A549 (cell line): ENCODE results near the gene UBE2C. TPM values are rescaled to one million over a fixed set of nuclear protein-coding genes. Genes with fewer than 3 reads are reported as not detected.
A peak's percentile ranks its signal among the peaks of the same experiment; 100 is the strongest.

Source experiments
- ATAC-seq, 2 experiments: fragments of 200-7000 bp in 1 of 2; fragments of >200 bp in 1 of 2; cut with Nextera tagmentation in 1 of 2; cut with Tn5 transposase in 1 of 2; 3 replicates each; pipeline versions ENCODE4 v1.8.0 to v1.9.1; 2018 to 2020; ENCODE audit warnings: mild to moderate bottlenecking in 1 of 2, moderate library complexity in 1 of 2
- CTCF ChIA-PET: fragments of 300-600 bp; sonication (Branson Sonifier 250); formaldehyde crosslinking; extraction: SDS; loops from one replicate; lab custom pipeline; 2021; ENCODE audit warnings: antibody characterized with exemption, inconsistent platforms; lab: Yijun Ruan, JAX
- POLR2A ChIA-PET: fragments of 350-600 bp; formaldehyde crosslinking; extraction: SDS; loops from one replicate; lab custom pipeline; 2021; ENCODE audit warnings: antibody characterized with exemption, inconsistent platforms; lab: Yijun Ruan, JAX
- DNase-seq, 2 experiments: peaks; one replicate each; pipeline versions ENCODE4 v3.0.0 to v3.0.0-alpha.2; 2011 to 2016; ENCODE audit warnings: low read depth in 1 of 2, low spot score in 1 of 2
- FAIRE-seq: peaks from 2 replicates; lab custom pipeline; 2011; peaks lifted over from hg19 to GRCh38; lab: Jason Lieb, UNC
- H3K27ac ChIP-seq, 2 experiments: fragments of >200 bp; sonication (Bioruptor Twin); formaldehyde crosslinking; 3 replicates each; pipeline ENCODE4 v1.5.1; 2016 to 2017
- H3K4me1 ChIP-seq: fragments of >200 bp; sonication (Bioruptor Twin); formaldehyde crosslinking; 3 replicates; pipeline ENCODE4 v1.6.1; 2016
- H3K4me2 ChIP-seq: fragments of >200 bp; sonication (Bioruptor Twin); formaldehyde crosslinking; 3 replicates; pipeline ENCODE4 v1.6.1; 2016
- H3K4me3 ChIP-seq: fragments of >200 bp; sonication (Bioruptor Twin); formaldehyde crosslinking; 3 replicates; pipeline ENCODE4 v1.5.1; 2016
- H3K9me3 ChIP-seq: fragments of >200 bp; sonication (Bioruptor Twin); formaldehyde crosslinking; 3 replicates; pipeline ENCODE4 v1.6.1; 2016
- BHLHE40 ChIP-seq: IDR thresholded peaks from 2 replicates; pipeline ENCODE4 v1.6.1; 2012; ENCODE audit warnings: low read depth, low read length, inconsistent platforms
- CBX8 ChIP-seq: fragments of 200-600 bp; sonication (generic); IDR thresholded peaks from 2 replicates; pipeline ENCODE4 v1.6.1; 2016
- ESRRA ChIP-seq: fragments of 150-350 bp; IDR thresholded peaks from 2 replicates; pipeline ENCODE4 v1.6.1; 2014; ENCODE audit warnings: mild to moderate bottlenecking, low read length, borderline replicate concordance
- FOSB ChIP-seq: fragments of 250-450 bp; sonication (Bioruptor Pico); IDR thresholded peaks from 2 replicates; pipeline ENCODE4 v1.5.0; 2020; ENCODE audit warnings: mild to moderate bottlenecking, moderate library complexity
- GATA3 ChIP-seq: IDR thresholded peaks from 2 replicates; pipeline ENCODE4 v1.6.1; 2012; ENCODE audit warnings: borderline replicate concordance
- HOXA7 ChIP-seq: fragments of 250-450 bp; sonication (Bioruptor Pico); IDR thresholded peaks from 2 replicates; pipeline ENCODE4 v1.5.0; 2020; ENCODE audit warnings: mild to moderate bottlenecking, moderate library complexity
- HOXB13 ChIP-seq: fragments of 250-450 bp; sonication (Bioruptor Pico); IDR thresholded peaks from 2 replicates; pipeline ENCODE4 v1.5.0; 2020; ENCODE audit warnings: low read depth, mild to moderate bottlenecking, moderate library complexity
- HOXB5 ChIP-seq: fragments of 250-450 bp; sonication (Bioruptor Pico); IDR thresholded peaks from 2 replicates; pipeline ENCODE4 v1.5.0; 2020; ENCODE audit warnings: mild to moderate bottlenecking, moderate library complexity
- JUNB ChIP-seq: fragments of >200 bp; sonication (Bioruptor Twin); formaldehyde crosslinking; IDR thresholded peaks from 2 replicates; pipeline ENCODE4 v1.6.1; 2016
- KDM1A ChIP-seq: fragments of 200-600 bp; sonication (generic); IDR thresholded peaks from 2 replicates; pipeline ENCODE4 v1.6.1; 2016; ENCODE audit warnings: low read depth, mild to moderate bottlenecking
- MAX ChIP-seq: IDR thresholded peaks from 2 replicates; pipeline ENCODE4 v1.6.1; 2012
- MYC ChIP-seq: IDR thresholded peaks from 2 replicates; pipeline ENCODE4 v1.6.1; 2012; ENCODE audit warnings: mild to moderate bottlenecking, inconsistent platforms, low read length, improper control_type of control experiment, borderline replicate concordance
- NPAS2 ChIP-seq: fragments of 250-450 bp; sonication (Bioruptor Pico); IDR thresholded peaks from 2 replicates; pipeline ENCODE4 v1.8.0; 2022; ENCODE audit warnings: mild to moderate bottlenecking, moderate library complexity, borderline replicate concordance
- RCOR1 ChIP-seq: fragments of 150-350 bp; IDR thresholded peaks from 2 replicates; pipeline ENCODE4 v1.6.1; 2014; ENCODE audit warnings: antibody characterized with exemption, low read length, low read depth
- TP53 ChIP-seq: fragments of 250-450 bp; sonication (Bioruptor Pico); IDR thresholded peaks from 2 replicates; pipeline ENCODE4 v1.5.0; 2021; ENCODE audit warnings: mild to moderate bottlenecking, moderate library complexity
- ZC3H11A ChIP-seq: fragments of 450-650 bp; IDR thresholded peaks from 2 replicates; pipeline ENCODE4 v1.6.1; 2014; ENCODE audit warnings: antibody characterized with exemption, mild to moderate bottlenecking
- ZNF302 ChIP-seq: fragments of 250-450 bp; sonication (Bioruptor Pico); IDR thresholded peaks from 2 replicates; pipeline ENCODE4 v1.9.0; 2021; ENCODE audit warnings: inconsistent platforms, mild to moderate bottlenecking, moderate library complexity
- WGBS: methylation state at CpG from one replicate; pipeline ENCODE4 v1.1.6; 2017; ENCODE audit errors: missing lambda C conversion rate; 5-methylcytosine and 5-hydroxymethylcytosine counted together
- polyA plus RNA-seq, 4 experiments: library from polyadenylated mRNA; depleted of rRNA in 3 of 4; stranded (reverse); fragments of >200 nt; fragmentation: RNase III in 1 of 4; extraction: RNeasy Plus Mini Kit Qiagen cat#74134 plus additional on column Dnase treatment in 1 of 4; gene quantifications; 2 replicates in 3 of 4; 3 replicates in 1 of 4; pipeline ENCODE4 v1.2.3, GENCODE V29; 2011 to 2017
- TF ChIP-seq, protein P1 (sequence below): fragments of 450-650 bp; IDR thresholded peaks from 2 replicates; pipeline ENCODE4 v1.6.1; 2014; ENCODE audit warnings: antibody characterized with exemption
- TF ChIP-seq, protein P2 (sequence below): IDR thresholded peaks from 2 replicates; pipeline ENCODE4 v1.6.1; 2012
- TF ChIP-seq, protein P3 (sequence below): fragments of 150-350 bp; IDR thresholded peaks from 2 replicates; pipeline ENCODE4 v1.6.1; 2014; ENCODE audit warnings: low read depth, mild to moderate bottlenecking, low read length
- TF ChIP-seq, protein P4 (sequence below): fragments of 250-450 bp; sonication (Bioruptor Pico); IDR thresholded peaks from 2 replicates; pipeline ENCODE4 v1.5.0; 2021; ENCODE audit warnings: mild to moderate bottlenecking, moderate library complexity, borderline replicate concordance

Gene UBE2C
- polyA plus RNA-seq, 2 of the 4 experiments (the other 2 are of a cell fraction) = 123 to 189 TPM

- POLR2A ChIA-PET = no interaction called here
- FAIRE-seq = no peak
- no peak overlapping the region for H3K27ac ChIP-seq
- CTCF ChIA-PET = interaction anchor here (0.9 to 1.5 kb wide), 4 partner anchors 9 to 119 kb away, joined by 3 to 4 read pairs (median 3); no protein-coding TSS in a partner anchor
- ATAC-seq = no peak
- H3K4me2 ChIP-seq = no peak overlapping the region
- no peak for DNase-seq
- no peak overlapping the region for H3K4me3 ChIP-seq
- peaks cover 2% of the 10 kb centered on the region; the same call in 1 of the 3 replicates for H3K4me1 ChIP-seq
- no peaks in the 10 kb centered on the region for H3K9me3 ChIP-seq
- TF ChIP-seq BHLHE40 (no peak), NPAS2 (CRISPR knock-in tag) (no peak), HOXA7 (CRISPR knock-in tag) (no peak), ESRRA (no peak), MYC (no peak), RCOR1 (no peak), HOXB5 (CRISPR knock-in tag) (no peak), ZNF302 (CRISPR knock-in tag) (no peak), MAX (no peak), TP53 (CRISPR knock-in tag) (no peak), CBX8 (no peak), JUNB (no peak), FOSB (CRISPR knock-in tag) (no peak), GATA3 (no peak), ZC3H11A (no peak)
- TF ChIP-seq, protein P1, sequence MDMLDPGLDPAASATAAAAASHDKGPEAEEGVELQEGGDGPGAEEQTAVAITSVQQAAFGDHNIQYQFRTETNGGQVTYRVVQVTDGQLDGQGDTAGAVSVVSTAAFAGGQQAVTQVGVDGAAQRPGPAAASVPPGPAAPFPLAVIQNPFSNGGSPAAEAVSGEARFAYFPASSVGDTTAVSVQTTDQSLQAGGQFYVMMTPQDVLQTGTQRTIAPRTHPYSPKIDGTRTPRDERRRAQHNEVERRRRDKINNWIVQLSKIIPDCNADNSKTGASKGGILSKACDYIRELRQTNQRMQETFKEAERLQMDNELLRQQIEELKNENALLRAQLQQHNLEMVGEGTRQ = no peak
- TF ChIP-seq, protein P2, sequence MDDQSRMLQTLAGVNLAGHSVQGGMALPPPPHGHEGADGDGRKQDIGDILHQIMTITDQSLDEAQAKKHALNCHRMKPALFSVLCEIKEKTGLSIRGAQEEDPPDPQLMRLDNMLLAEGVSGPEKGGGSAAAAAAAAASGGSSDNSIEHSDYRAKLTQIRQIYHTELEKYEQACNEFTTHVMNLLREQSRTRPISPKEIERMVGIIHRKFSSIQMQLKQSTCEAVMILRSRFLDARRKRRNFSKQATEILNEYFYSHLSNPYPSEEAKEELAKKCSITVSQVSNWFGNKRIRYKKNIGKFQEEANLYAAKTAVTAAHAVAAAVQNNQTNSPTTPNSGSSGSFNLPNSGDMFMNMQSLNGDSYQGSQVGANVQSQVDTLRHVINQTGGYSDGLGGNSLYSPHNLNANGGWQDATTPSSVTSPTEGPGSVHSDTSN = no peak
- TF ChIP-seq, protein P3, sequence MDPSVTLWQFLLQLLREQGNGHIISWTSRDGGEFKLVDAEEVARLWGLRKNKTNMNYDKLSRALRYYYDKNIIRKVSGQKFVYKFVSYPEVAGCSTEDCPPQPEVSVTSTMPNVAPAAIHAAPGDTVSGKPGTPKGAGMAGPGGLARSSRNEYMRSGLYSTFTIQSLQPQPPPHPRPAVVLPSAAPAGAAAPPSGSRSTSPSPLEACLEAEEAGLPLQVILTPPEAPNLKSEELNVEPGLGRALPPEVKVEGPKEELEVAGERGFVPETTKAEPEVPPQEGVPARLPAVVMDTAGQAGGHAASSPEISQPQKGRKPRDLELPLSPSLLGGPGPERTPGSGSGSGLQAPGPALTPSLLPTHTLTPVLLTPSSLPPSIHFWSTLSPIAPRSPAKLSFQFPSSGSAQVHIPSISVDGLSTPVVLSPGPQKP = no peak
- TF ChIP-seq, protein P4, sequence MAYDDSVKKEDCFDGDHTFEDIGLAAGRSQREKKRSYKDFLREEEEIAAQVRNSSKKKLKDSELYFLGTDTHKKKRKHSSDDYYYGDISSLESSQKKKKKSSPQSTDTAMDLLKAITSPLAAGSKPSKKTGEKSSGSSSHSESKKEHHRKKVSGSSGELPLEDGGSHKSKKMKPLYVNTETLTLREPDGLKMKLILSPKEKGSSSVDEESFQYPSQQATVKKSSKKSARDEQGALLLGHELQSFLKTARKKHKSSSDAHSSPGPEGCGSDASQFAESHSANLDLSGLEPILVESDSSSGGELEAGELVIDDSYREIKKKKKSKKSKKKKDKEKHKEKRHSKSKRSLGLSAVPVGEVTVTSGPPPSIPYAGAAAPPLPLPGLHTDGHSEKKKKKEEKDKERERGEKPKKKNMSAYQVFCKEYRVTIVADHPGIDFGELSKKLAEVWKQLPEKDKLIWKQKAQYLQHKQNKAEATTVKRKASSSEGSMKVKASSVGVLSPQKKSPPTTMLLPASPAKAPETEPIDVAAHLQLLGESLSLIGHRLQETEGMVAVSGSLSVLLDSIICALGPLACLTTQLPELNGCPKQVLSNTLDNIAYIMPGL = no peak
- 90% methylated on average over 1 of the region's 1 CpG for WGBS
These were observed 38.5 kb downstream of the UBE2C start for GRCh38 chr20:45850926-45851325.

DNA sequence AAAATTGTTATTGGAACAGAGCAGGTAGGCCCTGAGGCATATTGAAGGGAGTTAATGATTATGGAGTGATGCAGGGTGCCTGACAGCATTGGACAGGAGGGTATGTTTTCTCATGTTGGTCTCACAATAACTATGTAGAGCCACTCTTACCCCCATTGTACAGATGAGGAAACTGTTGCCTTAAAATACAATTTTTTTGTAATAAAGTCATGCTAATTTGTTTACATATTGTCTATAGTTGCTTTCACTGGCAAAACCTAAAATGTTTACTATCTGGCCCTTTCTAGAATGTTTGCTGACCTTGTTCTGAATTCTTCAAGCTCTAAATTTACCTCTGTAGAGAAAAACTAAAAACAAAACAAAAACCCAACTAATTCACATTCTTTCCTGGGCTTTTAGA, 39.1 kb downstream of the UBE2C start:
- TF ChIP-seq, protein P3 = no peak
- TF ChIP-seq KDM1A (0 out of 2 replicates have a peak, but pooled peaks have one; percentile 11), HOXB13 (CRISPR knock-in tag) (no peak)
- FAIRE-seq = no peak
- Histone ChIP-seq H3K4me2 (no peak overlapping the region), H3K4me1 (peaks cover 8% of the 10 kb centered on the region; the same call in 2 of the 3 replicates), H3K4me3 (no peak overlapping the region), H3K27ac (no peak overlapping the region), H3K9me3 (no peaks in the 10 kb centered on the region)
- ChIA-PET POLR2A (no interaction called here), CTCF (interaction anchor here (0.9 to 1.0 kb wide), 3 partner anchors 10 to 119 kb away, joined by 3 to 4 read pairs (median 3); no protein-coding TSS in a partner anchor)
- ATAC-seq = no peak
- DNase-seq = no peak
